WTC11 (cell line): Measurements from ENCODE around the gene SLC66A2. TPM values are rescaled to one million over a fixed set of nuclear protein-coding genes. Genes with fewer than 3 reads are reported as not detected.

Experiments
- ATAC-seq: fragments of 200-7000 bp; cut with Tn5 transposase; 2 replicates; pipeline ENCODE4 v1.10.0; 2021; ENCODE audit warnings: mild to moderate bottlenecking, moderate library complexity
- CTCF ChIA-PET: fragments of 300-600 bp; sonication (Branson Sonifier 250); formaldehyde crosslinking; loops from one replicate; lab custom pipeline; 2021; ENCODE audit warnings: antibody characterized with exemption; lab: Charles Lee
- POLR2A ChIA-PET: fragments of 350-600 bp; sonication (Branson Sonifier 250); formaldehyde crosslinking; loops from one replicate; lab custom pipeline; 2021; ENCODE audit warnings: antibody characterized with exemption; lab: Charles Lee
- DNase-seq: peaks from one replicate; pipeline ENCODE4 v3.0.0; 2021; ENCODE audit warnings: low spot score
- H3K27ac Mint-ChIP-seq: 2 replicates; pipeline ENCODE4 v1.8.0; 2021; ENCODE audit warnings: mixed read lengths
- H3K27me3 Mint-ChIP-seq: 2 replicates; pipeline ENCODE4 v1.8.0; 2021; ENCODE audit warnings: low read depth, mild to moderate bottlenecking, moderate library complexity, mixed read lengths
- H3K36me3 Mint-ChIP-seq: 2 replicates; pipeline ENCODE4 v1.8.0; 2021; ENCODE audit warnings: mixed read lengths
- H3K4me1 Mint-ChIP-seq: 2 replicates; pipeline ENCODE4 v1.8.0; 2022; ENCODE audit warnings: mixed read lengths
- H3K4me3 Mint-ChIP-seq: 2 replicates; pipeline ENCODE4 v1.8.0; 2021; ENCODE audit warnings: mild to moderate bottlenecking, moderate library complexity, mixed read lengths
- H3K9me3 Mint-ChIP-seq: 2 replicates; pipeline ENCODE4 v1.8.0; 2021; ENCODE audit warnings: mixed read lengths
- ATF3 ChIP-seq: sonication (generic); formaldehyde crosslinking; conservative IDR thresholded peaks from 2 replicates; pipeline ENCODE4 v1.8.1; 2022; ENCODE audit warnings: mild to moderate bottlenecking, missing genetic modification reagents
- CREB1 ChIP-seq: sonication (generic); formaldehyde crosslinking; IDR thresholded peaks from 2 replicates; pipeline ENCODE4 v1.8.0; 2023; ENCODE audit warnings: mild to moderate bottlenecking, missing genetic modification reagents
- E2F1 ChIP-seq: sonication (generic); formaldehyde crosslinking; IDR thresholded peaks from 2 replicates; pipeline ENCODE4 v1.8.0; 2022; ENCODE audit warnings: mild to moderate bottlenecking, missing genetic modification reagents
- EMX1 ChIP-seq: fragments of 250-450 bp; sonication (Bioruptor Pico); IDR thresholded peaks from 2 replicates; pipeline ENCODE4 v1.8.0; 2021; ENCODE audit warnings: mild to moderate bottlenecking
- ETV6 ChIP-seq: sonication (generic); formaldehyde crosslinking; IDR thresholded peaks from 2 replicates; pipeline ENCODE4 v1.8.1; 2022; ENCODE audit warnings: mild to moderate bottlenecking, missing genetic modification reagents
- FOXJ3 ChIP-seq: sonication (generic); formaldehyde crosslinking; IDR thresholded peaks from 2 replicates; pipeline ENCODE4 v1.9.0; 2021; ENCODE audit warnings: missing genetic modification reagents, mild to moderate bottlenecking, borderline replicate concordance
- GABPB1 ChIP-seq: sonication (generic); formaldehyde crosslinking; IDR thresholded peaks from 2 replicates; pipeline ENCODE4 v1.8.1; 2023; ENCODE audit warnings: mild to moderate bottlenecking, missing genetic modification reagents
- GRHL2 ChIP-seq: fragments of 250-450 bp; sonication (Bioruptor Pico); IDR thresholded peaks from 2 replicates; pipeline ENCODE4 v1.8.0; 2022; ENCODE audit warnings: mild to moderate bottlenecking, moderate library complexity; ENCODE audit not compliant: insufficient replicate concordance, severe bottlenecking
- NFATC4 ChIP-seq: fragments of 250-450 bp; sonication (Bioruptor Pico); IDR thresholded peaks from 2 replicates; pipeline ENCODE4 v1.9.0; 2021; ENCODE audit warnings: mild to moderate bottlenecking
- NR2C2 ChIP-seq: sonication (generic); formaldehyde crosslinking; IDR thresholded peaks from 2 replicates; pipeline ENCODE4 v1.8.0; 2022; ENCODE audit warnings: mild to moderate bottlenecking, missing genetic modification reagents
- USF1 ChIP-seq: sonication (generic); formaldehyde crosslinking; IDR thresholded peaks from 2 replicates; pipeline ENCODE4 v1.8.0; 2022; ENCODE audit warnings: mild to moderate bottlenecking, missing genetic modification reagents
- ZNF219 ChIP-seq: sonication (generic); formaldehyde crosslinking; IDR thresholded peaks from 2 replicates; pipeline ENCODE4 v1.8.0; 2023; ENCODE audit warnings: missing genetic modification reagents, mild to moderate bottlenecking, borderline replicate concordance
- ZNF532 ChIP-seq: fragments of 250-450 bp; sonication (Bioruptor Pico); IDR thresholded peaks from 2 replicates; pipeline ENCODE4 v1.9.0; 2021; ENCODE audit warnings: mild to moderate bottlenecking, borderline replicate concordance
- total RNA-seq: library from RNA; stranded (reverse); gene quantifications from 3 replicates; pipeline ENCODE4 v1.2.3, GENCODE V29; 2021

Gene SLC66A2
- total RNA-seq, 1 experiment from 2014 or later: 20.9 TPM

- DNase-seq: no peak
- H3K36me3 Mint-ChIP-seq: no peaks in the 10 kb centered on the region
- POLR2A ChIA-PET: no interaction called here
- no peaks in the 10 kb centered on the region for H3K27me3 Mint-ChIP-seq
- no peak for TF ChIP-seq ATF3 (CRISPR knock-in tag)
- no peak for TF ChIP-seq ZNF219 (CRISPR knock-in tag)
- TF ChIP-seq ZNF532: no peak
- TF ChIP-seq FOXJ3 (CRISPR knock-in tag): no peak
- no peak for TF ChIP-seq EMX1 (CRISPR knock-in tag)
- no peak for TF ChIP-seq GRHL2
- no peak for TF ChIP-seq ETV6 (CRISPR knock-in tag)
- TF ChIP-seq E2F1 (CRISPR knock-in tag): no peak
- H3K4me1 Mint-ChIP-seq: no peaks in the 10 kb centered on the region
- no peaks in the 10 kb centered on the region for H3K9me3 Mint-ChIP-seq
- CTCF ChIA-PET: interaction anchor here (1.2 kb wide), 1 partner anchor 75 kb away, joined by 4 read pairs; the partner anchor contains the start of gene KCNG2
- 0 out of 2 replicates have a peak overlapping the region, but pooled peaks have one; percentile 41 for H3K27ac Mint-ChIP-seq
- no peak for ATAC-seq
- no peak overlapping the region for H3K4me3 Mint-ChIP-seq
These were observed 78.7 kb downstream of the SLC66A2 start for GRCh38 chr18:79872527-79873444.

- ChIA-PET CTCF (no interaction called here), POLR2A (no interaction called here)
- ATAC-seq (no peak), DNase-seq (no peak)
- H3K27me3 Mint-ChIP-seq: no peaks in the 10 kb centered on the region
- TF ChIP-seq NFATC4 (CRISPR knock-in tag) (no peak), GRHL2 (no peak), ZNF532 (no peak), USF1 (CRISPR knock-in tag) (no peak), GABPB1 (CRISPR knock-in tag) (no peak), CREB1 (CRISPR knock-in tag) (no peak), NR2C2 (no peak)
- no peak overlapping the region for H3K4me3 Mint-ChIP-seq
- no peaks in the 10 kb centered on the region for H3K4me1 Mint-ChIP-seq
- H3K36me3 Mint-ChIP-seq: no peaks in the 10 kb centered on the region
- H3K9me3 Mint-ChIP-seq: no peaks in the 10 kb centered on the region
- no peak overlapping the region for H3K27ac Mint-ChIP-seq
These were observed 79.9 kb downstream of the SLC66A2 start for GRCh38 chr18:79871481-79872091.
